SK-N-SH (cell line): Measurements from ENCODE around the gene TMEM80. TPM values are rescaled to one million over a fixed set of nuclear protein-coding genes. Genes with fewer than 3 reads are reported as not detected.

Source experiments
- CTCF ChIA-PET: fragments of 300-600, 350-600 bp; formaldehyde crosslinking; extraction: SDS; loops from one replicate; lab custom pipeline; 2021; lab: Yijun Ruan, JAX
- POLR2A ChIA-PET: fragments of 350-600 bp; sonication (Branson Sonifier 250); formaldehyde crosslinking; extraction: SDS; loops from one replicate; lab custom pipeline; 2020; ENCODE audit warnings: antibody characterized with exemption, inconsistent platforms; lab: Yijun Ruan, JAX
- DNase-seq: peaks from one replicate; pipeline ENCODE4 v3.0.0; 2012
- H2AFZ ChIP-seq: fragments of 200-600 bp; sonication (generic); 2 replicates; pipeline ENCODE4 v1.8.1; 2016; ENCODE audit warnings: antibody characterized with exemption, mild to moderate bottlenecking, low read depth
- H3F3A ChIP-seq: fragments of 200-600 bp; sonication (generic); replicated peaks from 2 replicates; pipeline ENCODE3; 2016; ENCODE audit warnings: antibody characterized with exemption, mild to moderate bottlenecking; ENCODE audit not compliant: insufficient read depth
- H3K27ac ChIP-seq, 2 experiments: fragments of 200-500 bp in 1 of 2; fragments of 200-600 bp in 1 of 2; sonication (Bioruptor generic) in 1 of 2; sonication (generic), shearing (Covaris generic) in 1 of 2; 2 replicates each; pipeline versions ENCODE4 v1.5.1 to v1.6.1; 2014 to 2016; ENCODE audit warnings: low read depth in 2 of 2, inconsistent platforms in 1 of 2, low read length in 1 of 2, mild to moderate bottlenecking in 1 of 2, mixed read lengths in 1 of 2
- H3K27me3 ChIP-seq: fragments of 200-600 bp; sonication (generic), shearing (Covaris generic); 2 replicates; pipeline ENCODE4 v1.6.1; 2016; ENCODE audit warnings: mixed run types; ENCODE audit not compliant: insufficient read depth
- H3K36me3 ChIP-seq, 2 experiments: fragments of 200-500 bp in 1 of 2; fragments of 200-600 bp in 1 of 2; sonication (Bioruptor generic) in 1 of 2; sonication (generic) in 1 of 2; replicated peaks in 1 of 2; 2 replicates each; pipeline versions ENCODE3 to v1.5.1; 2014 to 2016; ENCODE audit warnings: low read length in 1 of 2, mild to moderate bottlenecking in 1 of 2; ENCODE audit not compliant: insufficient read depth in 2 of 2, control insufficient read depth in 1 of 2
- H3K4me1 ChIP-seq, 2 experiments: fragments of 200-500 bp in 1 of 2; fragments of 200-600 bp in 1 of 2; sonication (Bioruptor generic) in 1 of 2; sonication (generic), shearing (Covaris generic) in 1 of 2; 2 replicates each; pipeline versions ENCODE4 v1.5.1 to v1.6.1; 2014 to 2016; ENCODE audit warnings: low read depth in 1 of 2, low read length in 1 of 2, mixed run types in 1 of 2; ENCODE audit not compliant: insufficient read depth in 2 of 2, control insufficient read depth in 1 of 2
- H3K4me2 ChIP-seq: fragments of 200-600 bp; sonication (generic), shearing (Covaris generic); 2 replicates; pipeline ENCODE4 v1.6.1; 2017; ENCODE audit warnings: mixed run types
- H3K4me3 ChIP-seq, 2 experiments: fragments of 200-500 bp in 1 of 2; fragments of 200-600 bp in 1 of 2; sonication (Bioruptor generic) in 1 of 2; sonication (generic), shearing (Covaris generic) in 1 of 2; 2 replicates each; pipeline versions ENCODE4 v1.5.1 to v1.8.1; 2014 to 2016; ENCODE audit warnings: low read depth in 2 of 2, inconsistent platforms in 1 of 2, low read length in 1 of 2, mild to moderate bottlenecking in 1 of 2, mixed read lengths in 1 of 2, moderate library complexity in 1 of 2
- H3K79me2 ChIP-seq: fragments of 200-600 bp; sonication (generic); 2 replicates; pipeline ENCODE4 v1.8.1; 2017; ENCODE audit warnings: mild to moderate bottlenecking; ENCODE audit not compliant: insufficient read depth
- H3K9ac ChIP-seq: fragments of 200-600 bp; sonication (generic); 2 replicates; pipeline ENCODE4 v1.6.1; 2017; ENCODE audit warnings: mixed run types
- H3K9me2 ChIP-seq: fragments of 200-600 bp; sonication (generic); 2 replicates; pipeline ENCODE4 v1.6.1; 2017; ENCODE audit warnings: mixed run types
- H3K9me3 ChIP-seq: fragments of 200-600 bp; sonication (generic); 2 replicates; pipeline ENCODE4 v1.6.1; 2017; ENCODE audit warnings: mixed run types, mild to moderate bottlenecking, moderate library complexity
- H4K20me1 ChIP-seq: fragments of 200-600 bp; sonication (generic); 2 replicates; pipeline ENCODE4 v1.6.1; 2017; ENCODE audit warnings: mild to moderate bottlenecking, mixed run types; ENCODE audit not compliant: insufficient read depth
- CTCF ChIP-seq: fragments of 200-600 bp; sonication (generic); IDR thresholded peaks from 2 replicates; pipeline ENCODE4 v1.6.1; 2017; ENCODE audit warnings: antibody characterized with exemption, mild to moderate bottlenecking, moderate library complexity
- EP300 ChIP-seq, 2 experiments: IDR thresholded peaks; 2 replicates each; pipeline versions ENCODE4 v1.4.0 to v1.6.1; 2012; ENCODE audit warnings: borderline replicate concordance in 1 of 2, low read depth in 1 of 2, low read length in 1 of 2
- GABPA ChIP-seq: IDR thresholded peaks from 2 replicates; pipeline ENCODE4 v1.4.0; 2012; ENCODE audit warnings: low read depth, mild to moderate bottlenecking
- GATA2 ChIP-seq: sonication (generic); formaldehyde crosslinking; IDR thresholded peaks from 2 replicates; pipeline ENCODE4 v1.5.0; 2020; ENCODE audit warnings: mild to moderate bottlenecking, missing genetic modification reagents
- JUND ChIP-seq: IDR thresholded peaks from 2 replicates; pipeline ENCODE4 v1.4.0; 2012
- MAX ChIP-seq: IDR thresholded peaks from 2 replicates; pipeline ENCODE4 v1.4.0; 2012; ENCODE audit warnings: low read depth
- MEF2A ChIP-seq: IDR thresholded peaks from 2 replicates; pipeline ENCODE4 v1.4.0; 2012; ENCODE audit warnings: low read depth, borderline replicate concordance
- MXI1 ChIP-seq: IDR thresholded peaks from 2 replicates; pipeline ENCODE4 v1.6.1; 2012; ENCODE audit warnings: mild to moderate bottlenecking, low read depth, low read length, improper control_type of control experiment
- NFIC ChIP-seq: IDR thresholded peaks from 2 replicates; pipeline ENCODE4 v1.4.0; 2012; ENCODE audit warnings: borderline replicate concordance
- RAD21 ChIP-seq: IDR thresholded peaks from 2 replicates; pipeline ENCODE4 v1.6.1; 2012; ENCODE audit warnings: mild to moderate bottlenecking, low read length
- RCOR1 ChIP-seq: fragments of 150-350 bp; IDR thresholded peaks from 2 replicates; pipeline ENCODE4 v1.6.1; 2017; ENCODE audit warnings: antibody characterized with exemption, low read length
- RFX5 ChIP-seq: IDR thresholded peaks from 2 replicates; pipeline ENCODE4 v1.6.1; 2012; ENCODE audit warnings: mild to moderate bottlenecking, improper control_type of control experiment, low read length
- RXRA ChIP-seq: IDR thresholded peaks from 2 replicates; pipeline ENCODE4 v1.4.0; 2012; ENCODE audit warnings: low read depth, mild to moderate bottlenecking, borderline replicate concordance
- SIN3A ChIP-seq: IDR thresholded peaks from 2 replicates; pipeline ENCODE4 v1.6.1; 2012; ENCODE audit warnings: low read depth, mild to moderate bottlenecking, low read length, moderate library complexity, borderline replicate concordance
- TCF12 ChIP-seq: IDR thresholded peaks from 2 replicates; pipeline ENCODE4 v1.4.0; 2012
- WGBS: methylation state at CpG from one replicate; pipeline ENCODE4 v1.1.6; 2017; ENCODE audit warnings: low lambda C conversion rate; 5-methylcytosine and 5-hydroxymethylcytosine counted together
- polyA plus RNA-seq, 3 experiments: library from polyadenylated mRNA; depleted of rRNA; stranded (reverse); fragments of >200 nt; gene quantifications; 2 replicates each; pipeline ENCODE4 v1.2.3, GENCODE V29; 2012
- TF ChIP-seq, protein P1 (sequence below): fragments of 150-350 bp; IDR thresholded peaks from 2 replicates; pipeline ENCODE4 v1.6.1; 2016; ENCODE audit warnings: mild to moderate bottlenecking, low read depth, low read length
- TF ChIP-seq, protein P2 (sequence below): fragments of 150-350 bp; IDR thresholded peaks from 2 replicates; pipeline ENCODE4 v1.6.1; 2017; ENCODE audit warnings: antibody characterized with exemption, low read length, low read depth, borderline replicate concordance
- TF ChIP-seq, protein P3 (sequence below): IDR thresholded peaks from 2 replicates; pipeline ENCODE4 v1.4.0; 2012; ENCODE audit warnings: low read depth, borderline replicate concordance

Gene TMEM80
- polyA plus RNA-seq, 1 of the 3 experiments (the other 2 are of a cell fraction), result 40.4 TPM

DNA sequence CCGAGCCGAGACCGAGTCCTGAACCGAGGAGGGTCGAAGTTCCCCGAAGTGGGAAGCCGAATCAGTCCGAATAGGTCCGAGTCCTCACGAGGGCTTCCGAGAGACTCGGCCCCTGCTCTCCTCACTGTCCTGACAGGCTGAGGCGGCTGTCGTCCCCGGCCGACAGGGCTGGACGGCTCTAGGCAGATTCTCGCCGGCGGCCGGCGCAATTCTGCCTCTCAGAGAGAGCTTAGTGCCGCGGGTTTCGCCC, 403 bp upstream of the TMEM80 start:
- Histone ChIP-seq H4K20me1 (peaks cover 16% of the 10 kb centered on the region), H3K79me2 (peaks cover 52% of the 10 kb centered on the region), H3K27me3 (no peaks in the 10 kb centered on the region), H3K9me3 (no peaks in the 10 kb centered on the region), H3K27ac (peak overlapping the region; percentile 89 to 98), H3K9me2 (no peaks in the 10 kb centered on the region), H3K36me3 (peaks cover 0 to 2% of the 10 kb centered on the region in 2 experiments), H3K9ac (peak overlapping the region; percentile 94), H3K4me3 (peak overlapping the region; percentile 89 to 97), H3F3A (no peaks in the 10 kb centered on the region), H2AFZ (0 out of 2 replicates have a peak overlapping the region, but pooled peaks have one; percentile 88), H3K4me1 (peaks cover 13 to 19% of the 10 kb centered on the region in 2 experiments; a peak in 2 of 4 replicates), H3K4me2 (peak overlapping the region; percentile 92; the same call in 1 of the 2 replicates)
- CTCF ChIA-PET, result interaction anchor here (1.0 to 11.4 kb wide), 5 partner anchors 9 to 124 kb away, joined by 3 to 122 read pairs (median 5); partner anchors contain the start of genes GATD1 and PNPLA2
- DNase-seq, result no peak
- POLR2A ChIA-PET, result interaction anchor here (1.1 to 1.9 kb wide), 5 partner anchors 10 to 124 kb away, joined by 3 to 6 read pairs (median 5); partner anchors contain the start of gene PNPLA2
- WGBS, result 1% methylated on average over 15 of the region's 25 CpGs
- TF ChIP-seq RXRA (no peak), TCF12 (no peak), JUND (no peak), SIN3A (no peak), GABPA (no peak), RFX5 (no peak), RCOR1 (no peak), MEF2A (no peak)
- TF ChIP-seq, protein P1, sequence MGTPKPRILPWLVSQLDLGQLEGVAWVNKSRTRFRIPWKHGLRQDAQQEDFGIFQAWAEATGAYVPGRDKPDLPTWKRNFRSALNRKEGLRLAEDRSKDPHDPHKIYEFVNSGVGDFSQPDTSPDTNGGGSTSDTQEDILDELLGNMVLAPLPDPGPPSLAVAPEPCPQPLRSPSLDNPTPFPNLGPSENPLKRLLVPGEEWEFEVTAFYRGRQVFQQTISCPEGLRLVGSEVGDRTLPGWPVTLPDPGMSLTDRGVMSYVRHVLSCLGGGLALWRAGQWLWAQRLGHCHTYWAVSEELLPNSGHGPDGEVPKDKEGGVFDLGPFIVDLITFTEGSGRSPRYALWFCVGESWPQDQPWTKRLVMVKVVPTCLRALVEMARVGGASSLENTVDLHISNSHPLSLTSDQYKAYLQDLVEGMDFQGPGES, result no peak
- TF ChIP-seq, protein P2, sequence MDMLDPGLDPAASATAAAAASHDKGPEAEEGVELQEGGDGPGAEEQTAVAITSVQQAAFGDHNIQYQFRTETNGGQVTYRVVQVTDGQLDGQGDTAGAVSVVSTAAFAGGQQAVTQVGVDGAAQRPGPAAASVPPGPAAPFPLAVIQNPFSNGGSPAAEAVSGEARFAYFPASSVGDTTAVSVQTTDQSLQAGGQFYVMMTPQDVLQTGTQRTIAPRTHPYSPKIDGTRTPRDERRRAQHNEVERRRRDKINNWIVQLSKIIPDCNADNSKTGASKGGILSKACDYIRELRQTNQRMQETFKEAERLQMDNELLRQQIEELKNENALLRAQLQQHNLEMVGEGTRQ, result no peak

- CTCF ChIA-PET, result interaction anchor here (0.6 to 11.4 kb wide), 16 partner anchors 8 to 213 kb away, joined by 3 to 122 read pairs (median 3); partner anchors contain the start of gene TALDO1
- Histone ChIP-seq H3K4me2 (peak overlapping the region; percentile 92), H3K9me3 (no peaks in the 10 kb centered on the region), H3K9ac (peak overlapping the region; percentile 94; the same call in 1 of the 2 replicates), H3F3A (no peaks in the 10 kb centered on the region), H3K79me2 (peaks cover 45% of the 10 kb centered on the region), H3K4me3 (0 out of 4 replicates have a peak overlapping the region, but pooled peaks have one; percentile 89 to 97), H2AFZ (no peak overlapping the region), H3K4me1 (peaks cover 13 to 19% of the 10 kb centered on the region in 2 experiments; a peak in 2 of 4 replicates), H3K9me2 (no peaks in the 10 kb centered on the region), H3K27me3 (no peaks in the 10 kb centered on the region), H3K27ac (no peak overlapping the region; a peak in 2 of 4 replicates), H3K36me3 (peaks cover 0 to 3% of the 10 kb centered on the region in 2 experiments), H4K20me1 (peaks cover 13% of the 10 kb centered on the region)
- WGBS, result 74% methylated on average over 11 of the region's 11 CpGs
- POLR2A ChIA-PET, result interaction anchor here (0.5 to 1.6 kb wide), 4 partner anchors 10 to 162 kb away, joined by 3 to 6 read pairs (median 3); no protein-coding TSS in a partner anchor
- DNase-seq, result no peak
- TF ChIP-seq NFIC, result no peak
- TF ChIP-seq RAD21, result no peak
- TF ChIP-seq EP300 (IDR thresholded peaks at IDR 0.05; ENCODE audit: borderline replicate concordance in 1 of 2, low read depth in 1 of 2, low read length in 1 of 2), result no peak
- TF ChIP-seq JUND, result no peak
- no peak for TF ChIP-seq SIN3A
- TF ChIP-seq GABPA, result no peak
- TF ChIP-seq CTCF, result no peak
- TF ChIP-seq MAX, result no peak
- TF ChIP-seq RXRA, result no peak
- TF ChIP-seq, protein P3, sequence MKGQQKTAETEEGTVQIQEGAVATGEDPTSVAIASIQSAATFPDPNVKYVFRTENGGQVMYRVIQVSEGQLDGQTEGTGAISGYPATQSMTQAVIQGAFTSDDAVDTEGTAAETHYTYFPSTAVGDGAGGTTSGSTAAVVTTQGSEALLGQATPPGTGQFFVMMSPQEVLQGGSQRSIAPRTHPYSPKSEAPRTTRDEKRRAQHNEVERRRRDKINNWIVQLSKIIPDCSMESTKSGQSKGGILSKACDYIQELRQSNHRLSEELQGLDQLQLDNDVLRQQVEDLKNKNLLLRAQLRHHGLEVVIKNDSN, result no peak
- no peak for TF ChIP-seq GATA2
- no peak for TF ChIP-seq MXI1
Measured at GRCh38 chr11:696955-697491, 1.4 kb downstream of the TMEM80 start.
